Smooth muscle cell of the brain vasculature (primary cell): ENCODE data around the gene RNPEPL1.

Experiments
- DNase-seq: peaks from one replicate; pipeline ENCODE4 v3.0.0-alpha.2; 2012; ENCODE audit warnings: low read depth, low spot score

The RNPEPL1 gene

DNA sequence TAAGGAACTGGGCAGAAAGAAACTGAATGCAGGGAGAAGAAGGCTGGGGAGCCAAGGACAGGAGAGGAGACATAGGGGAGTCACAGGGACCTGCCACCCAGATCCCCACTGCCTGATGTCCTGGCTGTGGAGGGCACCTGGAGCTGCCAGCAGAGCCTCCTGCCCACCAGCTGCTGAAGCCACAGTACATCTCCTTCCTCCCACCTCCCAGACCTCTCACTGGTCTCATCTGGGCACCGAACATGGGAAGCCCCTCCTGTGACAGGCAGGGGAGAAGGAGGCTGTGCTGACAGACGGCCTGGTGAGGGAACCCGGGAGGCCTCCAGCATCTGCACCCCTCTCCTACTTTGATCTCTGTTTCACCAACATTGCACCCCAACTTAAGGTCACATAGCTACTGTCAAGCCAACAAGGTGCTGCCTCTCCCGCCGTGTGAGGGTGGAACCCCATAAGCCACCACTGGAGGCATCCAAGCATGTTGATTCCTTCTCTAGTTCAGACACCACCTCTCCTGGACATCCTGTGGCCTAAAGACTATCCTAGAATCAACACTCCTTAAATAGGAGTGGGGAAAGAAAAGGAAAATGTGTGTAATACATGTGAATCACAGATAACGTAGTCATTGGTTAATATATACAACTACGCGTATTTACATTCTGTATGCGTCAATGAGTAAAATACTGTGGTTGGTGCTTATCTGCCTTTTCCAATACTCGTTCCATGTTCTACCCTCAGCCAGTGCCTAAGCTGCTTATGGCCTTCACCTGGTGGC, 3.5 kb upstream of the RNPEPL1 start:
- DNase-seq, result no peak

DNA sequence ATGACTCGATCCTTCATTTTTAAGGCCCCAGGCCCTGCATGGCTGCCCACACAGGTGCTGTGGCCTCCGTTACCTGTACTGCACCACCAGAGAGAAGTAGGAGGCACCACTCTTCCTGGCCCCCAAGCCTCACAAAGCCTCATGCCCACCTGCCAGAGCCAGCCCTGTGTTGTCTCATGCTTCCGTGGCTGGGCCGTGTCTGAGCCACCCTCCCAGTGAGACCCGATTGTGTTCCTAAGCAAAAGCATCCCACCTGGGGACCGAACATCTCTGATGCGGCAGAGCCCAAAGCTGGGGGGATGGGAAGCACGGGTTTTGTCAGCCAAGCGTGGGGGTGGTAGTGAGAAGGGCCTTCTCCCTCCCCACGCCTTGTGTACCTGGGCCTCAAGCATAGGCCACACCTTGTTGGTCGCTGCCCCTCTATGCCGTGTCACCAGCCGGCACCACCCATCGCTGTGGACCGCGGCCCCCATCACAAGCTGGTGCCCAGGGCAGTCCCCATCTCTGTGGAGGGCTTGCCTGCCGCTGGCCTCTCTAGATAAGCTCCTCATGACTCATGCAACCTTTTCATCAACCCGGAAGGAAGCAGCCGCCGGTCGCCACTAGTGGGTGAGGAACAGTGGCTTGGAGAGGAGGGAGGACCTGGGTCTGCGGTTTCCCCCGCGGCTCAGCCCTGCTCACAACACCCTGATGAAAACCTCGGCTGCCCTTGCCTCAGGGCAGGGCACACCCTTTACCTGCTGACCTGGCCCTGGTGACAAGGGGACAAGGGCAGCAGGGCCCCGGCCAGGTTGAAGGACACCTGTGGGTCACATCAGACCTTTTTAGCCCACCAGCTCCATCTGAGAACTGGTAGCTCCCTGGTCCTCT, 2.7 kb upstream of the RNPEPL1 start:
- no peak for DNase-seq

DNA sequence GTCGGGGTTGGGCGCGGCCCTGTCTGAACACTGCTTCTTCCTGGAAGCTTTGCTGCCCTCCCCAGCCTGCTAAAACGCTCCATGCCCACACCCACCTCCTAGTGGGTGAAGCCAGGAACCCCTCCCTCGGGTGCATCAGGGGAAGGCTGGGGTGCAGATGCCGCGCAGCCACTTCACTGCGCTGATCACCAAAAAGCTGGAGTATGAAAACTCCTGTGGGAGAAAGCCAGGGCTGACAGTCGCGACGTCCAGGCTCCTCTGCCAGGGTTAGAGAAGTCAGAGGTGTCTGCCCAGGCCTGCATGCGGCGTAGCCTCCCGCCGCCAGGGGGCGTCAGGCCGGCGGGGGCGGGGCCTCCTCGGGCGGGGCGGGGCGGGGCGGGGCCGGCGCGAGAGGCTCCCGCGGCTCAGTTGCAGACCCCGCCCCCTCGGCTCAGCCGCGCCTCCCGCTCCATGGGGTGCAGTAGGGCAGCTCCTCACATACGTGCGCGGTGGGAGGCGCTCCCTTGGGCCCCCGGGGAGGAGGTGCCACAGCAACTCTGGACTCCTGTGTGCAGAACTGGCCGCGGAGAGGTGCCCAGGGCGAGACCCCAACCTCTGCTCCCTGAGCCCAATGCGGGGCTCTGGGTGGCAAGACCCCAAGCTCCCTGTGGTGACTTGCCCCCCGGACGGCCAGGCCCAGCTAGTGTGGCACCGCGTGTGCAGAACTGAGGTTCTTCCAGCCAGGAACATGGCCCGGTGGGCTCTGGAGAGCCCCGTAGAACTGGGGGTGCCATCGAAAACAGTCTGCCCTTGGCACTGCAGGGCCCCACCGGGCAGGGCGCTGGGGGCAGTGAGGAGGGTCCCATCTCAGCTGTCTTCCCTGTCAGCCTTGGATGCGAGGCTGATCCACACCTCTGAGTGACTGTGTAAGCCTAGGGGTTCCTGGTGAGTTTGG, 1.8 kb upstream of the RNPEPL1 start:
- DNase-seq, result no peak

DNA sequence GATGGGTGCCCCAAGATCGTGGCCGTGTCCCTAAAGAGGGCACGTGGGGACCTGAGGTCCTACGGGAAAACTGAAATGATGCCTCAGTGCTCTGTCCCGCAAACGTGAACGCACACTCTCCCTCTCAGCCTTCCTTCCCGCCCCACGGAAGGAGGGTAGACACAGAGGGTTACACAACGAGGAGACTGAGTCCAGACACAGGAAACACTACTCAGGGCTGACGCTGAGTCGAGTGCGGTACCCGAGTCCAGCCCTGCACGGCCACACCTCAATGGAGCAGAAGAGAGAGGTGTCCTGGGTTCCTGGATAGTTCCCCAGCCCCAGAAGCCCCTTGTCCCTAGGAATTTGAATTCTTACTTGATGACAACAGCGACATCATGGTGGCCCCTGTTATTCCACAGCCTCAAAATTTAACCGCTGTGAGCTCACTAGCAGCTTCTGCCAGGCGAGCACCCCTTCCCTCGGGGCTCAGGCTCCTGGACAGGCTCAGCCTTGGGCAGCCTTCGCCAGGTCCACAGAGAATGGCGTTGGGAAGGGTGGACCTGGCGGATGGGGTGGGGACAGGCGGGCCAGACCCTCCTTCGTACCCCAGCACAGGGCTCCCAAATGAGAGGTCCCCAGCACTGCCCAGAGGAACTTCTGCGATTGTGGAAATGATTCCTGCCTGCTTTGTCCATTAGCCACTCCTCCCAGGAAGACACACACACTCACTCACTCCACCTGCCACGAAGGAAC, 980 bp upstream of the RNPEPL1 start:
- DNase-seq, result no peak

DNA sequence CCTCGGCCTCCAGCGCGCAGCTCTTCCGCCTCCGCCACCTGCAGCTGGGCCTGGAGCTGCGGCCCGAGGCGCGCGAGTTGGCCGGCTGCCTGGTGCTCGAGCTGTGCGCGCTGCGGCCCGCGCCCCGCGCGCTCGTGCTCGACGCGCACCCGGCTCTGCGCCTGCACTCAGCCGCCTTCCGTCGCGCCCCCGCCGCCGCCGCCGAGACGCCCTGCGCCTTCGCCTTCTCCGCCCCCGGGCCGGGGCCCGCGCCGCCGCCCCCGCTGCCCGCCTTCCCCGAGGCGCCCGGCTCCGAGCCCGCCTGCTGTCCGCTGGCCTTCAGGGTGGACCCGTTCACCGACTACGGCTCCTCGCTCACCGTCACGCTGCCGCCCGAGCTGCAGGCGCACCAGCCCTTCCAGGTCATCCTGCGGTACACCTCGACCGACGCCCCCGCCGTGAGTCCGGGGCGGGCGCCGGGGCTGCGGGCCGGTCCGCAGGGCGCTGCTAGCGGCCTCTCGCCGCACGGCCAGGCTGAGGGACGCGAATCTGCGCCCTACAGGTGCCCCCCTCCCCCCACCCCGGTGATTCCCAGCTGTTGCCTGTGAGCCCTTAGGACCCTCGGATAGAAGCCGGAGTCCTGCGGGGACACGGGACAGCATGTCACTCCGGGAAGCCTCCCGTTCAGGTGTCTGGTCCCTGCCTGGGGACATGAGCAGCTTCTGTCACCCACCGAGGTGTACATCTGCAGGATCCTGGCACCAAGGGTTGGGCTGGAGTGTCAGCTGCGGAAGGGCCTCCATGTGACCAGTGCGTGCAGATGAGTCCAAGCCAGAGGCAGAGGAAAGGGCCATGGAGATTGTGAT, 616 bp downstream of the RNPEPL1 start:
- no peak for DNase-seq

DNA sequence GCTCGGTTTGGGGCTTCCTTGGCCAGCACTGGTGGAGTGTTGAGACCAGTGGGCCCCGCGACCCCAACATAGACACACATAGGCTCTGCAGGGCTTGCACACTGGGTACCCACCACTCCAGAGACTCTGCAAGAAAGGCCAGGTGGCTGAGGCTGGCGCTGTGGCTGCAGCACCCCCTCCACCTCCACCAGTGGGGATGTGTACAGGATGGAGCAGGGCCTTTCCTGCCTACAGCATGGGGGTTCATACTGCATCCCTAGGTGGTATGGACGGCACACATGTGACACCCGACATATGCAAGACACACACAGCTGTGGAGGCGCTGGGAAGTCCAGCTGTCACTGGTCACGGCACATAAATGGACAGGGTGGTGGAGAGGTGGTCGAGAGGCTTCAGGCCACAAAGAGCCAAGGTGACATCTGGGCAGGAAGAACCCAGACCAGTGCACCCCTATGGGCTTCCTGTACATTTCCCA, 1.3 kb downstream of the RNPEPL1 start:
- no peak for DNase-seq

DNA sequence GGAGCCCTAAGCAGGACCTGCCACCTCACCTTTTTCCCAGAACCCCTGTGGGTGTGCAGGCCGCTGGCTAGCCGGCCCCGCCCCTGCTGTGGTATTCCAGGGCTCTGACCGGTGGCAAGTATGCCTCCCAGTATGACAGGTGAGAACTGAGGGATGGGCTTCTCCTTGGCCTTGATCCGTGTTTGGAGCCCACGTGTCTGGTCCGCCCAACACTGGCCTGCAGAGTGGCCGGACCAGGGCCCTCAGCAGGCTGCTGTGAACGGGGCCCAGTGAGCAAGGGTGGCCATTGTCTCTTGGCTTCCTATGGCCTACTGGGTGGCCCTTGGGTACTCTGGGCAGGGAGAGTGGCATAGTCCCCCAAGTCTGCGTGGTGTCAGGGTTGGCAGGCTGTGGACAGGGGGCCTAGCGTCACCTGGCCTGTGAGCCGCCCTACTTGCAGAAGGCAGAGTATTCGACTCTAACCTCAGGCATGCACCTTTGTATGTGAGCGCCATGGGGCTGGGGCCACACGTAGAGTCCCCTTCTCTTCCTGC, 1.8 kb downstream of the RNPEPL1 start:
- no peak for DNase-seq

DNA sequence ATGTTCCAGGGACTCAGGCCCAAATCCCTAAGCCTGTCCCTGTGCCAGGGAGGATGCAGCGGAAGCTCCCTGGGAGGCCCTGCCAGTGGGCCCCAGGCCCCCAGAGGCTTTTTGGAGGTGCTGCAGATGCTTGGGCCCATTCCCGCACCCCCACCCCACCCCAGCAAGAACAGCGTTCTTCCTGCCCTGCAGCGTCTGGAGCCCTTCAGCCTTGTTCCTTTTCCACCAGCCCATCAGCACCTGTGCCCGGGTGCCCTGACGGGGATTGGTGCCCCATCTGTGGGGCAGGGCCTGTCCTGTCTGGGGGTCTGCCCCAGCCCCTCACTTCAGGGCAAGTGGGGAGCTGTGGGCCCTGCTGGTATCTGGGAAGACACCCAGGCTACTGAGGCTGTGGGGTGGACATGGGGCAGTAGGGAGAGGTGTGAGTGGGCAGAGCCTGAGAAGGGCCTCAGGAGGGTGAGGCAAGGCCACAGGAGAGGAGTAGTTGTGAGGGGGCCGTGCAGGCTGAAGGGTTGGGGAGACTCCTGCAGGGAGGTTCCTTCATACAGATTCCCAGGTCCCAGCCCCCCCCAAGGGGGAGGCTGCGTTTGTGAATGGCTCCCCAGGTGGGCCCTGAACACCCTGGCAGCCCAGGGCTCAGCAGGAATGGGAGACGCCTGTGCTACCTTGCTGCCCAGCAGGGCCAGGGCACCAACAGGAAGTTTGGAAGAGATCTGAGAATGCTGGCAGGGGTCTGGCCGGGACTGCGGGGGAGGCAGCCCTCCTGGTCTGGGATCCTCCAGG, 2.4 kb downstream of the RNPEPL1 start:
- DNase-seq, result no peak

DNA sequence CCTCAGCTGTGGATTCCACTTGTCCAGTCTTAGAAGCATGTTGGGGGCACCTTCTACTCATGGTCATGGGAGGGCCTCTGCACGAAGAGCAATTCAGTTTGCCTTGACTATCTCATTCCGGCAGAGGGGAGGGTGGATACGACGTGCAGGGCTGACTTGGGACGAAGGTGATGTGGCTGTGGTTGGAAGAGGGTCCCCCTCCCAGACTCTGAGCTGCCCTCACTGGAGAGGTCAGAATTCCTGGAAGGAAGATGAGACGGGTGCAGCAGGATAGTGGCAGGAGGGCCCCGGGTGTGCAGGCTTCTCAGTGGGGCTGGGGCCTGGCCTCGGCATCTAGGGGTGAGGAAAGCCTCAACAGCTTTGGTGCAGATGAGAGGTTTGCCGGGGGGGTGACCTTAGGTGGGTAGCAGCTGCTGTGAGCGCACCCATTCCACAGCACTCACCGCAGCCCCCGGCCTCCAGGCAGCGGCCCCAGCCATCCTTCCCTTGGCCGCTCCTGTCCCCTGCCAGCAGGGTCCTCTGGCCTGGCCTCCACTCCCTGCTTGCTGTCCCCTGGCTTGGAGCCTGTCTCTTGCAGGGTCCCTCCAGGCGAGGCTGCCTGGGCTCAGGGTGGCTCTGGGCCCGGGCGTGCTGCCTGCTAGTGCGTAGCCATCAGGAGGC, 3.2 kb downstream of the RNPEPL1 start:
- DNase-seq, result no peak

DNA sequence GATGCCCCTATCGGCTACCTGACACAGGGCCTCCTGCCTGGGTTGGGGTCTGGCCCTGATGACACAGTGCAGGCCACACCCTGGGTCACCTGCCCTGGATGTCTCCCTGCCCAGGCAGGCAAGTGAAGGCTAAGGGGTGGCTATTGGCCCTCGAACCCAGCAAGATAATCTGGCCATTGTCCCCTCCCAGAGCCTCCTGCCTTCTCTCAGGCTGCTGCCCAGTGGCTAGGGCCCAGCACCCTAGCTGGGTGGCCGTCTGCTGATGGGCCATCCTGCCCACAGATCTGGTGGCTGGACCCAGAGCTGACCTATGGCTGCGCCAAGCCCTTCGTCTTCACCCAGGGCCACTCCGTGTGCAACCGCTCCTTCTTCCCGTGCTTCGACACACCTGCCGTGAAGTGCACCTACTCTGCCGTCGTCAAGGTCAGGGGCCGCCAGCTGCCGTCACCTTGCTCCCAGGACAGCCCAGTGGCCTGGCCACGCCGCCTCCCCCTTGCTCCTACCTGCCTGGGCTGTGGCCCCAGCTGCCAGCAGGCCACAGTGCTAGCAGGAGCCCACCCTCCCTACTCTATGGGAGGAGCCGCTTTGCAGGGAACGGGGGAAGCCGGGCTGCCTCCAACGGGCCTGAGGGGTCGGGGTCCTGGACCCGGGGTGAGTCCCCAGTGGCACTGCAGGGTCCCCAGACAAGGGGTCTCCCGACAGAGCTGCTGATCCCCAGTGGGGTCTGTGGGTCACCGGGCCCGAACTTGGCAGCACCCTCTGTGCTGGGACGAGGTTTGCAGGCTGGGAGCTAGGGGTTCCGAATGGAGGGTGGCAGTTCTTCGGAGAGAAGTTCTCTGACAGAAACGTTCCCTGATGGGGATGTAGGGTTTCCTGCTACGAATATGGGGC, 4.1 kb downstream of the RNPEPL1 start:
- no peak for DNase-seq

DNA sequence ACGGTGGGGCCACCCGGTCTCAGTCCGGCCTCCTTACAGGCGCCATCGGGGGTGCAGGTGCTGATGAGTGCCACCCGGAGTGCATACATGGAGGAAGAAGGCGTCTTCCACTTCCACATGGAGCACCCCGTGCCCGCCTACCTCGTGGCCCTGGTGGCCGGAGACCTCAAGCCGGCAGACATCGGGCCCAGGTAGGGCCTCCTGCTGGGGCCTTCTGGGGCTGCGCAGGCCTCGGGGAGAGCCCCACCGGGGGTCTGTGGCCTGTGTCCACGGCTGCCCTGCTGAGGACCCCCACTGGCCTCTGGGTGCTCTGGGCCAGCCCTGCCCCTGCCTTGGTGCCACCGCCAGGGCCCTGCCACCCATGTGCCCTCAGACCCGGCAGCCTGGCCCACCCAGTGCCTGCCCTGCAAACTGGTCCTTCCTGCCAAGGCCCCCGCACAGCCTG, 4.8 kb downstream of the RNPEPL1 start:
- DNase-seq, result no peak

DNA sequence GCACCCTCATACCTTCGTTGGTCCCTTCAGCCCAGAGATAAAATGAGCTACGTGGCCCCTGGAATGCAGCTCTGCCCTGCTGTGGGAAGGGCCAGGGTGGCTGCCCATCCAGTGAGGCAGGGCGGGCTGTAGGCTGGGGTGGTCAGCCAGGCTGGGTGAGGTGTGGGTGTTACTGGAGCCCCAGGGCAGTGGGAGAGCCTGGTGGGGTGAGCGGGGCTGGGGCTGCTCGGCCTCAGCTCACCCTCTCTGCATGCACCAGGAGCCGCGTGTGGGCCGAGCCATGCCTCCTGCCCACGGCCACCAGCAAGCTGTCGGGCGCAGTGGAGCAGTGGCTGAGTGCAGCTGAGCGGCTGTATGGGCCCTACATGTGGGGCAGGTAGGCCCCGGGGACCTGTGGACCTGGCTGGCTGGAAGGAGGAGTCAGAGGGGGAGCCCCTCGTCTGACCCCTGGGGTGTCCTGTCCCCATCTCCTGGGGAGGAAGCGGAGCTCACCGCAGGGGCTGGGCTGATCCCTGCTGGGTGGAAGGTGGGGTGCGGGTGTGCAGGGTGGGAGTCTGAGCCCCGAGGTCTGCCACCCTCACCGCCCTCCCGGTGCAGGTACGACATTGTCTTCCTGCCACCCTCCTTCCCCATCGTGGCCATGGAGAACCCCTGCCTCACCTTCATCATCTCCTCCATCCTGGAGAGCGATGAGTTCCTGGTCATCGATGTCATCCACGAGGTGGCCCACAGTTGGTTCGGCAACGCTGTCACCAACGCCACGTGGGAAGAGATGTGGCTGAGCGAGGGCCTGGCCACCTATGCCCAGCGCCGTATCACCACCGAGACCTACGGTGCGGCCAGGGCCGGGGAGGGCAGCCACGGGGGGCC, 5.5 kb downstream of the RNPEPL1 start:
- DNase-seq, result no peak

DNA sequence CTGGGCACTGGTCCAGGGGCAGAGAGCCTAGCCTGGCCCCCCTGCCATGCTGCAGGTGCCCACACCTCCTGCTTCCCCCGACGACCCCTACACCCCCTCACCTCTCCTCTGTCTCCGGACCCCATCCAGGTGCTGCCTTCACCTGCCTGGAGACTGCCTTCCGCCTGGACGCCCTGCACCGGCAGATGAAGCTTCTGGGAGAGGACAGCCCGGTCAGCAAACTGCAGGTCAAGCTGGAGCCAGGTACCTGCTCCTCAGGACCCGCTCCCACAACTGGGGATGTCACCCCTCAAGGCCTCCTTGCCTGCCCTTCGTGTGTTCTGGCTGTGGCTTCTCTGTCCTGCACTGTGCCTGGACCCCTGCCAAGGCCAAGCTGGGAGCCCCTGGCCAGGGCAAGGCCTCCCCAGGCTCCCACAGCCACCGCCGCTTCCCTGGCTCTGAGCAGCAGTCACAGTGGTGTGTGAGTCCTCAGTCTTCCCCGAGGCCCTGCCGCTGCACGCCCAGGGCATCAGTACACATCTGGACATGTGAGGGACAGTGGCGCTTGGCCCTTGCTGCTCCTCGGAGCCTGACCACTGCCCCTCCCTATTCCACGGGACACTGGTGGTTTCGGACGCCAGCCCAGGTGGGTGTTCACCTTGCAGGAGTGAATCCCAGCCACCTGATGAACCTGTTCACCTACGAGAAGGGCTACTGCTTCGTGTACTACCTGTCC, 6.3 kb downstream of the RNPEPL1 start:
- DNase-seq, result no peak

DNA sequence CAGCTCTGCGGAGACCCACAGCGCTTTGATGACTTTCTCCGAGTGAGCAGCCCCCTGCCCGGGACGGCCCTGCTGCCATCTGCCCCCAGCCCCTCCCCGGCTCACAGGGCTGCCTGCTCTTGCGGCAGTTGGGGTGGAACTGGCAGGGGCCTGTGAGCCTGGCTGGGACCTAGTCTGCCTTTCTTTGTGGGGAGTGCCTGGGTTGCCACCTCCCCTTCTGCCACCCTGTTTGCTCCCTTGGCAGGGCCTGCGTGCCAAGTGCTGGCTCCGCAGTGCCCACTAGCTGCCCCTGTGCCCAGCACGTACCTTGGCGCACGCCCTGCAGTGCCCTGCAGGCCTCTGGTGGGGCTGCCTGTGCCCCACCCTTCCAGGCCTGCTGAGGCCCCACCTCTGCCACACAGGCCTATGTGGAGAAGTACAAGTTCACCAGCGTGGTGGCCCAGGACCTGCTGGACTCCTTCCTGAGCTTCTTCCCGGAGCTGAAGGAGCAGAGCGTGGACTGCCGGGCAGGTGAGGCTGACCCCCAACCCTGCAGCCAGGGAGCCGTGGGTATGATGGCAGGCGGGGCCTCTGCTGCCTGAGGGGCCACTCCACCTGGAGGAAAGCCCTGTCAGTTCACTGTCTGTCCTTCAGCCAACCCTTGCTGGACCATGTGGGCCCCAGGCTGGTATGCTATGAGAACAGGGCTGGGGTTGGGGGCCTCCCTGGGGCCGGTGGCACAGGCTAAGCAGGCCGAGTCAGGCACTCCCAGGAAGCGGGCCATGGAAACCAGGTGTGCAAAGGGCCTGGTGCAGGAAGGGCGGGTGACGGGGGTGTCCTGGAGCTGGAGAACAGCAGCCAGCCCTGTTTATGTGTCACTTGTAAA, 7.0 kb downstream of the RNPEPL1 start:
- DNase-seq, result no peak

DNA sequence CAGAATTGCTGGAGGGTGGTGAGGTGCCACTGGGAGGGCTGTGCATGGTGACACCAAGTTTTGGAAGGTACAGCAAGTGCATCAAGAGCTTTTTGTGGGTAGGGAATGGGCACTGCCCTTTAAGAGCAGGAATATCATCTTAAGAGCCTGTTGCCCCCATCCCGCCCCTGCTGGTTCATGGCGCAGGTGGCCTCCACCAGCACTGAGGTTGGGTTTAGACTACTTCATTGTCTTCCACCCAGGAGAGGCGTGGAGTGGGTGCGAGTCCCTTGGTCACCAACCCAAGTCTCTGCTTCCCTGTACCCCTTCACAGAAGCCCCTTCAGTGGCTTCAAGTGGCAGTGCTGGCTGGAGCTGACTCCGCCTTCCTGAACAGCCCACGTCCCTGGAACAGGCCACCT, 7.8 kb downstream of the RNPEPL1 start:
- DNase-seq, result no peak
